Ishikawa (cell line): ENCODE measurements around the gene JARID2.

Experiments
- CEBPB ChIP-seq: IDR thresholded peaks from 2 replicates; pipeline ENCODE4 v1.6.1; 2012
- CREB1 ChIP-seq: IDR thresholded peaks from 2 replicates; pipeline ENCODE4 v1.6.1; 2012; ENCODE audit warnings: low read depth
- EGR1 ChIP-seq: IDR thresholded peaks from 2 replicates; pipeline ENCODE4 v1.6.1; 2012
- EP300 ChIP-seq: IDR thresholded peaks from 2 replicates; pipeline ENCODE4 v1.6.1; 2012; ENCODE audit warnings: borderline replicate concordance
- FOXM1 ChIP-seq: IDR thresholded peaks from 2 replicates; pipeline ENCODE4 v1.6.1; 2012; ENCODE audit warnings: low read depth, borderline replicate concordance
- MAX ChIP-seq: IDR thresholded peaks from 2 replicates; pipeline ENCODE4 v1.6.1; 2012
- NFIC ChIP-seq: IDR thresholded peaks from 2 replicates; pipeline ENCODE4 v1.6.1; 2012
- RAD21 ChIP-seq: IDR thresholded peaks from 2 replicates; pipeline ENCODE4 v1.6.1; 2012; ENCODE audit warnings: low read depth
- REST ChIP-seq: IDR thresholded peaks from 2 replicates; pipeline ENCODE4 v1.6.1; 2012; ENCODE audit warnings: low read depth, mild to moderate bottlenecking
- TAF1 ChIP-seq: IDR thresholded peaks from 2 replicates; pipeline ENCODE4 v1.6.1; 2012; ENCODE audit warnings: low read depth, mild to moderate bottlenecking
- TCF12 ChIP-seq: IDR thresholded peaks from 2 replicates; pipeline ENCODE4 v1.6.1; 2012; ENCODE audit warnings: low read depth
- TEAD4 ChIP-seq: IDR thresholded peaks from 2 replicates; pipeline ENCODE4 v1.6.1; 2012
- USF1 ChIP-seq: IDR thresholded peaks from 2 replicates; pipeline ENCODE4 v1.6.1; 2012
- YY1 ChIP-seq: IDR thresholded peaks from 2 replicates; pipeline ENCODE4 v1.6.1; 2012; ENCODE audit warnings: low read depth
- ZBTB7A ChIP-seq: IDR thresholded peaks from 2 replicates; pipeline ENCODE4 v1.6.1; 2012; ENCODE audit warnings: low read depth

Gene JARID2

GRCh38 chr6:15260099-15260821 is 14.4 kb downstream of the JARID2 start:
- TF ChIP-seq YY1, result no peak

GRCh38 chr6:15263780-15264374 is 18.0 kb downstream of the JARID2 start:
- TF ChIP-seq TCF12, result no peak
- no peak for TF ChIP-seq REST
- no peak for TF ChIP-seq TAF1
- TF ChIP-seq YY1, result no peak
- no peak for TF ChIP-seq RAD21
- TF ChIP-seq MAX, result no peak
- TF ChIP-seq FOXM1, result no peak
- no peak for TF ChIP-seq NFIC
- no peak for TF ChIP-seq ZBTB7A
- TF ChIP-seq EGR1, result no peak
- no peak for TF ChIP-seq CREB1
- TF ChIP-seq CEBPB, result no peak
- TF ChIP-seq USF1, result no peak

- TF ChIP-seq ZBTB7A (no peak), CEBPB (no peak), MAX (no peak), USF1 (no peak), TAF1 (no peak), TEAD4 (no peak), TCF12 (no peak), FOXM1 (no peak), YY1 (no peak), CREB1 (no peak), EGR1 (no peak), EP300 (no peak), REST (no peak), RAD21 (no peak), NFIC (no peak)
Measured at GRCh38 chr6:15264412-15264811, 18.5 kb downstream of the JARID2 start.

- TF ChIP-seq YY1 (no peak), ZBTB7A (no peak), CREB1 (no peak), EGR1 (no peak), RAD21 (no peak), FOXM1 (no peak), CEBPB (no peak), MAX (no peak), TAF1 (no peak)
Measured at GRCh38 chr6:15264902-15265761, 19.3 kb downstream of the JARID2 start.

GRCh38 chr6:15265787-15266186 is 19.9 kb downstream of the JARID2 start:
- TF ChIP-seq MAX (no peak), TCF12 (no peak), REST (no peak), YY1 (no peak), RAD21 (no peak), ZBTB7A (no peak), CREB1 (no peak), EP300 (no peak), NFIC (no peak), USF1 (no peak), TAF1 (no peak), FOXM1 (no peak), CEBPB (no peak), TEAD4 (no peak), EGR1 (no peak)
